Measurements from ENCODE around the gene PREB.

Gene PREB

DNA sequence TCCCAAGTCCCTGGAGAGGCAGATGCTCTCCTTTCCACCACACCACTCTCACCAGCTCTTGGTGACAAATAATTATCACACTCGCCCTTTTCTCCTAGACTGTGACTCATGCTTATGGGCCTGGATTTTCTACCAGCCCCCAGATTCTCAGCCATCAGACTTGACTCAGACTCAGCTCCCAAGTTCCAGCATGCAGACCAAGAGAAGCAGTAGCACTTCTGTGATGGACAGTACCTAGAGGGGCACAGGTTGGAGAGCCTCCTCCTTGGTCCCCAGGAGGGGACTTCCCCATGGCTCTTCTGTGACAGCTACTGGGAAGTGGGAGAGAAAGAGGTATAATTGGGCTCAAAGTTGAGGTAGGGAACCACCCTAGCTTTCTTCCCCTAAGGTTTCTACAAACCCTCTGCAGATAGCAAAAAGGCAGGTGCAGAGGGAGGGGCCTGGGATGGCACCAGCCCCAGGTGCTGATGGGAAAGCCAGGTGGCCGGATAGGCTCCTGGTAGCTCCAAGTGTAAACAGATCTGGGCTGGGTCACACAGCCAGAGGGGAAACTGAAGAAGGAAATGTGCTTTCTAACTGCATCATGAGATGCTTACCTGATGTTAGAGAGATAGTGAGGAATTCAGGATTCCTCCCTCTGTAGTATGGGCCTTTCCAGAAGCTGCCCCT, 18.5 kb upstream of the PREB start:
- DNase-seq (ENCODE audit: low spot score) = no peak

GRCh38 chr2:27152102-27152795, 17.8 kb upstream of the PREB start:
- DNase-seq (ENCODE audit: low spot score) = no peak

- DNase-seq (ENCODE audit: low spot score) = no peak
Observed at GRCh38 chr2:27150639-27151230, 16.3 kb upstream of the PREB start.

DNA sequence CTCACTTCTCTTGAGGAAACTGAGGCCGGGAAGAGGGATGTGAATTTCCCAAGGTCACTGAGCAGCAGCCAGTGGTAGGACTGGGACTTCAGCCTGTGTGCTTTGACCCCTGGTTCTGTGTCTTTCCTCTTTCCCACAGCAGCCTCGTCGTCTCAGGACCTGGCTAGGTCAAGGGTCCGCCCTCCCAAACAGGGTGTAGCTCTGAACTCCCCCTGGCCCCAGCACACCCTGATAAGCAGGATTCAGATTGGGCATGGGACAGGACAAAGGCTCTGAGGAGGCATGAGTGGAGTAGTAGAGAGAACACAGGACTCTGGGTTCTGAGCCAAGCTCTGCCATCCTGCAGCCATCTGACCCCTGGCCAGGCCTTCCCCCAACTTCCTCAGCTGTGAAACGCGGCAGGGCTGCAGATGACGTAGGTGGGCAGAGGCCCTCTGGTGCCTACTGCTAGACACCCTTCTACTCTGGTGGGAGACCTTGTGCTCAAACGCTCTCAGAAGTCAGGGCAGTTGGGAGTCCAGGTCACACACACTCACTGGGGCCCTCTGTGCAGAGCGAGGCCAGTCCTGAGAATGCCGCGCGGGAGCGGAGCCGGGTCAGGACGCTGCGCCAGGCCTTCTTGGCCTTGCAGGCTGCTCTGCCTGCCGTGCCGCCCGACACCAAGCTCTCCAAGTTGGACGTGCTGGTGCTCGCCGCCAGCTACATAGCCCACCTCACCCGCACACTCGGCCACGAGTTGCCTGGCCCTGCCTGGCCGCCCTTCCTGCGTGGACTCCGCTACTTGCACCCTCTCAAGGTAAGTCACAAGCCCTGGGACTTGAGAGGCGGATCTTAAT, 15.4 kb upstream of the PREB start:
- DNase-seq (ENCODE audit: low spot score) = no peak

- DNase-seq (ENCODE audit: low spot score) = no peak
Observed at GRCh38 chr2:27148801-27149439, 14.5 kb upstream of the PREB start, which contains the start of gene TCF23. TSS of gene TCF23 (plus strand) at chr2:27149004. CDS start at chr2:27149134, 130 bp downstream.

GRCh38 chr2:27147935-27148334, 13.5 kb upstream of the PREB start:
- no peak for DNase-seq (ENCODE audit: low spot score)

GRCh38 chr2:27145682-27146081, 11.2 kb upstream of the PREB start:
- DNase-seq (ENCODE audit: low spot score) = no peak

- DNase-seq (ENCODE audit: low spot score) = no peak
Observed at GRCh38 chr2:27143285-27143684, 8.8 kb upstream of the PREB start.

GRCh38 chr2:27139310-27139709, 4.9 kb upstream of the PREB start, which contains the start of gene PRR30:
TSS of gene PRR30 (minus strand) at chr2:27139410. CDS start at chr2:27138329, 1,081 bp downstream.
- DNase-seq (ENCODE audit: low spot score) = no peak

GRCh38 chr2:27138111-27138510, 3.7 kb upstream of the PREB start:
- DNase-seq (ENCODE audit: low spot score) = no peak

DNA sequence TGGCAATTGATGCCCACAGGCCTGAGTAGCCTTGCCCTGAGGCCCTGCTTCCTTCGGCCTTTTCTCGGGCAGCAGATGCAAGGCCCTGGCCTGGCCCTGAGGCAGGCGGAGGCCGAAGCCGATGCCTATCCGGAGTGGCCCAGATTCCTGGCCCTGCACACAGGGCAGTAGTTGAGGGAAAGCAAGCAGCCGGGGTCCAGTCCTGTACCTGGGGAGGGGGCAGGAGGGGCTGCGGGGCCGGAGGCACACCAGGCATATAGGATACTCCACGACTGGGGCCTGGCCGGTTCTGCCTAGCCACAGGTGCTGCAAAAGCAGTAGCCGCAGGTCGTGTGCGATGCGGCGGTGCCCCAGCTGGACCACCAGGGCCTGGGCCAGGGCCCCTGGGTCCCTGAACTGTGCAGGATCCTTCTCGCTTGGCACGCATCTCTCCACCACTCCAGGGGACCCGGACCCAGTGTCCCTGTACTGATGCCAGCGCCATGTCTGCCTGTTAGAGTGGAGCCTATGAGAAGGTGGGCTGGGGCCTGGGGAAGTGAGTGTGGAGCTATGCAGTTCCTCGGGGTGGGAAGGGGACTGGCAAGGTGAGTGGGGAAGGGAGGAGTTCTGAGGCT, 3.0 kb upstream of the PREB start:
- DNase-seq (ENCODE audit: low spot score) = no peak

DNA sequence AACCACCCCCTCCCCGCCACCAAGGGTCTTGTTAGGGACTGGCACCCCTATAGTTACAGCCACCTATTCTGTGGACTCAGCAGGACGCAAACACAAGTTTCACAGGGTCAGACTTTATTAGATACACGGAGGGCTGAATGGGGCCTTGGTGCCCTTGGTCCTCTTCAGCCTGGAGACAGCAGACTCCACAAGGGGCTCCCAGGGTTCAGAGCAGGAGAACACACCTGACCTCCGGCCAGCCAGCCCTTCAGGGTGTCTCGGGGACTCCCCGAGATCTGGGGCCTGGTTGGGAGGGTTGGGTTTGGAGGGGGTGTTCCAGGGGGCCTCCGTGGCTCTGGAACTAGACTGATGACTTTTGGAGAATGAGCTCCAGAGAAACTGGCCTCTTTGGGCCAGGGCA, 2.3 kb upstream of the PREB start:
- DNase-seq (ENCODE audit: low spot score) = no peak

DNA sequence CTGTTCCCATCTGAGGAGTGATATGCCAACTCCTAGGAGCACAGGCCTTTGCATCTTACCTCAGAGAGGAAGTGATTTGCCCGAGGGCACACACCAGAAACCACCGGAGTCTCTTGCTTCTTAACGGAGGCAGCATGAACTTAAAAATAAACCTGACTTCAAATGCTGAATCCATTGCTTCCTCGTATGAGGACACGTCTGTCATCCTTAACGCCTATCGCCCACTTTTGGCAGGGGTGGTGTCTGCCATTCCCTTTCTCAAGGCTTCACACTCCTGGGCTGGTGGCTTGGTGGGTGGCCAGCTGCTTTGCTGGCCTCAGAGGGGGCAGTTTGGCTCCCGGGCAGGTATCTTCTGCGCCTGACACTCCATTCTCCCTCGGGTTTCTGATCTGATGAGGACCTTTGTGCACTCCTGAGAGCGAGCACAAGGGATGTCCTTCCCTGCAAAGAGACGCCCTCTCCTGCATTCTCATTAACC, 1.1 kb upstream of the PREB start:
- no peak for DNase-seq (ENCODE audit: low spot score)

DNA sequence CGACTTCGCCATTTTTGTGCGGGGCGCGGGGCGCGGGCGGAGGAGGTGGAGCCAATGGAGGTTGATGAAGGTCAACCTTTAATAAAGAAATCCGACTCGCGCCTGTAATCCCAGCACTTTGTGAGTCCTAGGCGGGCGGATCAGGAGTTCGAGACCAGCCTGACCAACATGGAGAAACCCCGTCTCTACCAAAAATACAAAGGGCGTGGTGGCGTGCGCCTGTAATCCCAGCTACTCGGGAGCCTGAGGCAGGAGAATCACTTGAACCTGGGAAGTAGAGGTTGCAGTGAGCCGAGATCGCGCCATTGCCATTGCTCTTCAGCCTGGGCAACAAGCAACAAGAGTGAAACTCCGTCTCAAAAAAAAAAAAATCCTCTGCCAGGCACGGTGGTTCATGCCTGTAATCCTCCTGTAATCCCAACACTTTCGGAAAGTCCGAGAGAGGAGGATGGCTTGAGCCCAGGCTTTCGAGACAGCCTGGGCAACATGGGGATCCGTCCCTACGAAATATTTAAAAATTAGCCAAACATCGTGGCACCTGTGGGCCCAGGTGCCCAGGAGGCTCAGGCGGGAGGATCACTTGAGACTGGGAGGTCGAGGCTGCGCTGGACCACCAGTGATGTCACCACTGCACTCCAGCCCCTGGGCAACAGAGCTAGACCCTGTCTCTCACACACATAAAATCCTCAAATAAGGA, 493 bp upstream of the PREB start:
- DNase-seq (ENCODE audit: low spot score) = no peak

- no peak for DNase-seq (ENCODE audit: low spot score)
Observed at GRCh38 chr2:27133195-27133875, 1.1 kb downstream of the PREB start.

DNA sequence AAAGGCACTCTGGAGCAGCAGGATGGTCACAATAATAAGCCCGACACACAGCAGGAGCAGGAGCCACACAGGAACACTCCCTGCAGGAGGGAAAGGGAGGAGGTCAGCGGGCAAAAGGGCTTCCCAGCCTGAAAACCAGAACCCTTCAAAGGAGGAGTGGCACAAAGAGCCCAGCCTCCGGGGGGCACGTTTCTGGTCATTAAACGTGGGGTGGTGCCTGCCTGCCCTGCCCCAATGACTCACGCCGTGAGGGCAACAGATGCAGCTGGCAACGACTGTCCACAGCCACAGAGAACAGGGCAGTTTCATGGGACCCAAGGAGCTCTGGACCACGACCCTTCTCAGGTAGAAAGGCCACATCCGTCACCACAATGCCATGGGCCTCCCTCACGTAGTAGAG, 3.0 kb downstream of the PREB start:
- no peak for DNase-seq (ENCODE audit: low spot score)

DNA sequence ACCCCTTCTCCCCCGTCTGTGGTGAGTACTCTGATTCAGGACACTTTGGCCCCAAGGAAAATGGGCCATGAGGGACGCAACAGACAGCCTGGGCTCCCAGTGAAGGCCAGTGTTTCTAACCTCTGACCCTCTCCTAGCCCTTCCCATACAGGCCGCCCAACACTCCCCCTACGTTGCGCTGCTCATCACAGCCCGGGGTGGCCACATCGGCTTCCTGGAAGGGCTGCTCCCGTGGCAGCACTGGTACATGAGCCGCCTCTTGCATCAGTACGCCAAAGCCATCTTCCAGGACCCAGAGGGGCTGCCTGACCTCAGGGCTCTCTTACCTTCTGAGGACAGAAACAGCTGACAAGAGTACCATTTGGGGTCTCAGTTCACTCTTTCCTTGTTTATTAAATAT, 4.0 kb downstream of the PREB start:
- DNase-seq (ENCODE audit: low spot score) = no peak

GRCh38 chr2:27128668-27129571, 5.5 kb downstream of the PREB start:
- DNase-seq (ENCODE audit: low spot score) = no peak

Data from NAMALWA (cell line).